Astrocyte of the cerebellum (primary cell): ENCODE results near the gene CFTR.
A peak's percentile ranks its signal among the peaks of the same experiment; 100 is the strongest.

Experiments used
- DNase-seq: peaks from one replicate; pipeline ENCODE4 v3.0.0-alpha.2; 2011; ENCODE audit warnings: low read depth
- H3K4me3 ChIP-seq: 2 replicates; pipeline ENCODE4 v1.5.1; 2011; ENCODE audit warnings: mild to moderate bottlenecking, low read depth, low read length, moderate library complexity
- CTCF ChIP-seq: IDR thresholded peaks from 2 replicates; pipeline ENCODE4 v1.5.1; 2012; ENCODE audit warnings: low read length, low read depth, moderate library complexity, mild to moderate bottlenecking; ENCODE audit errors: missing control alignments
- in situ Hi-C: cut with HindIII; loops from 2 replicates; pipeline ENCODE4 v1.10.0; 2017; ENCODE audit warnings: low sequenced_read_pairs

Gene CFTR

GRCh38 chr7:117639966-117640365, 160.1 kb downstream of the CFTR start:
- DNase-seq: no peak
- H3K4me3 ChIP-seq: no peak overlapping the region
- no peak for TF ChIP-seq CTCF
- in situ Hi-C loops: no loop called here

- DNase-seq: no peak
- no peak for TF ChIP-seq CTCF
- in situ Hi-C loops: no loop called here
- no peak overlapping the region for H3K4me3 ChIP-seq
Measured at GRCh38 chr7:117640465-117640864, 160.6 kb downstream of the CFTR start.

GRCh38 chr7:117645481-117646165, 165.8 kb downstream of the CFTR start:
- peak; percentile 43 for DNase-seq
- in situ Hi-C loops: no loop called here
- H3K4me3 ChIP-seq: no peak overlapping the region

GRCh38 chr7:117648203-117648866, 168.5 kb downstream of the CFTR start:
- no peak for DNase-seq
- in situ Hi-C loops: no loop called here
- no peak for TF ChIP-seq CTCF
- no peak overlapping the region for H3K4me3 ChIP-seq

More at GRCh38 chr7:117645481-117646165, 165.8 kb downstream of the CFTR start:
- TF ChIP-seq CTCF: no peak

- in situ Hi-C loops: no loop called here
- DNase-seq: no peak
- no peak for TF ChIP-seq CTCF
- H3K4me3 ChIP-seq: no peak overlapping the region
Measured at GRCh38 chr7:117652943-117653680, 173.3 kb downstream of the CFTR start.

GRCh38 chr7:117654780-117655179, 175.0 kb downstream of the CFTR start:
- no peak overlapping the region for H3K4me3 ChIP-seq
- TF ChIP-seq CTCF: no peak
- DNase-seq: no peak
- in situ Hi-C loops: no loop called here
